Measurements from ENCODE around the gene GPR78. TPM values are rescaled to one million over a fixed set of nuclear protein-coding genes. Genes with fewer than 3 reads are reported as not detected.

The GPR78 gene
- total and polyA plus RNA-seq, 2 of the 4 experiments (the other 2 are of a cell fraction): under 0.01 to 0.10 TPM

GRCh38 chr4:8614365-8615193 lies 34.4 kb downstream of the GPR78 start:
- in situ Hi-C loops (cut with MboI; ENCODE audit: low sequenced_read_pairs) (loop anchor here (25.0 kb wide), 1 partner anchor 402 kb away; no protein-coding TSS in a partner anchor), intact Hi-C loops (cut with micrococcal nuclease) (no loop called here), dilution Hi-C loops (cut with HindIII; ENCODE audit: low sequenced_read_pairs, unreplicated experiment) (no loop called here)
- peaks cover 54% of the 10 kb centered on the region; the same call in 1 of the 2 replicates for H3K36me3 ChIP-seq (ENCODE audit: control insufficient read depth, insufficient read depth, low read length)
- no peak overlapping the region for H2BK15ac ChIP-seq (ENCODE audit: low read depth, low read length)
- no peak overlapping the region for H2AK9ac ChIP-seq (replicated peaks; ENCODE audit: low read depth, low read length, poor library complexity)
- H2BK5ac ChIP-seq (ENCODE audit: low read depth, low read length, poor library complexity, severe bottlenecking): no peak overlapping the region
- H2BK20ac ChIP-seq (ENCODE audit: low read depth, low read length): no peak overlapping the region
- CTCF ChIA-PET: no interaction called here
- no TSS peak for BruUV-seq (replicated peaks)
- H3K4me3 ChIP-seq (ENCODE audit: insufficient read depth, low read depth, low read length): no peak overlapping the region
- no peaks in the 10 kb centered on the region for H3K9me3 ChIP-seq (ENCODE audit: control insufficient read depth, insufficient read depth, low read length)
- H4K5ac ChIP-seq (ENCODE audit: low read depth, low read length): no peak overlapping the region
- H3K9me1 ChIP-seq (ENCODE audit: insufficient read depth, low read length): no peaks in the 10 kb centered on the region
- H3K14ac ChIP-seq (replicated peaks; ENCODE audit: low read depth, low read length): no peak overlapping the region
- POLR2A ChIA-PET (ENCODE audit: unreplicated experiment): no interaction called here
- H3K4me2 ChIP-seq (ENCODE audit: low read depth, low read length): no peak overlapping the region
- H3K9ac ChIP-seq (ENCODE audit: low read depth, low read length): no peak overlapping the region
- H3K4ac ChIP-seq (ENCODE audit: low read depth, low read length): no peak overlapping the region
- no peak overlapping the region for H4K91ac ChIP-seq (ENCODE audit: insufficient read depth, low read depth, low read length)
- TF ChIP-seq FOS (IDR thresholded peaks at IDR 0.05; ENCODE audit: low read depth, low read length): no peak
- no peak for TF ChIP-seq MXI1 (IDR thresholded peaks at IDR 0.05; ENCODE audit: borderline replicate concordance, low read depth, low read length)
- TF ChIP-seq RFX5 (IDR thresholded peaks at IDR 0.05; ENCODE audit: low read depth, low read length): no peak
- TF ChIP-seq SMC3 (IDR thresholded peaks at IDR 0.05; ENCODE audit: low read depth, low read length): no peak
- no peak for TF ChIP-seq CTCF (conservative IDR thresholded peaks at IDR 0.05; ENCODE audit: low read depth, low read length)
- no peak for TF ChIP-seq CHD1 (IDR thresholded peaks at IDR 0.05; ENCODE audit: low read depth, low read length)
- TF ChIP-seq CEBPB (IDR thresholded peaks at IDR 0.05; ENCODE audit: low read depth, low read length): no peak
- TF ChIP-seq MAFK (IDR thresholded peaks at IDR 0.05; ENCODE audit: low read depth, low read length): no peak
- no peak for TF ChIP-seq RAD21 (IDR thresholded peaks at IDR 0.05; ENCODE audit: low read length)
- no peak for TF ChIP-seq RCOR1 (IDR thresholded peaks at IDR 0.05; ENCODE audit: insufficient replicate concordance, low read length)
- TF ChIP-seq, protein P1, sequence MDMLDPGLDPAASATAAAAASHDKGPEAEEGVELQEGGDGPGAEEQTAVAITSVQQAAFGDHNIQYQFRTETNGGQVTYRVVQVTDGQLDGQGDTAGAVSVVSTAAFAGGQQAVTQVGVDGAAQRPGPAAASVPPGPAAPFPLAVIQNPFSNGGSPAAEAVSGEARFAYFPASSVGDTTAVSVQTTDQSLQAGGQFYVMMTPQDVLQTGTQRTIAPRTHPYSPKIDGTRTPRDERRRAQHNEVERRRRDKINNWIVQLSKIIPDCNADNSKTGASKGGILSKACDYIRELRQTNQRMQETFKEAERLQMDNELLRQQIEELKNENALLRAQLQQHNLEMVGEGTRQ (IDR thresholded peaks at IDR 0.05; ENCODE audit: low read depth, low read length): no peak
- no peak for TF ChIP-seq POLR2A (IDR thresholded peaks at IDR 0.05; ENCODE audit: low read depth, low read length)
- TF ChIP-seq NFE2L2 (IDR thresholded peaks at IDR 0.05; ENCODE audit: low read depth, low read length): no peak
- TF ChIP-seq ELK1 (IDR thresholded peaks at IDR 0.05; ENCODE audit: borderline replicate concordance, low read depth, low read length): no peak
- H3K18ac ChIP-seq (ENCODE audit: low read depth, low read length): no peak overlapping the region
- H4K20me1 ChIP-seq (ENCODE audit: insufficient read depth, low read length): no peaks in the 10 kb centered on the region
- no peak overlapping the region for H4K8ac ChIP-seq (ENCODE audit: low read depth in 2 of 2, low read length in 2 of 2)
- H3K23ac ChIP-seq (ENCODE audit: low read depth, low read length): no peak overlapping the region
- H2AFZ ChIP-seq (replicated peaks; ENCODE audit: low read length, poor library complexity): no peak overlapping the region
- no peak for ATAC-seq (ENCODE audit: low read depth)
- no peaks in the 10 kb centered on the region for H3K79me1 ChIP-seq (ENCODE audit: low read depth in 1 of 2, low read length in 2 of 2)
- 76% methylated on average over 4 of the region's 22 CpGs; no CpG with 5 or more reads in 1 of the 2 experiments for WGBS, 2 experiments (ENCODE audit: extremely low coverage in 2 of 2, insufficient read length in 1 of 2)
- H2BK120ac ChIP-seq (ENCODE audit: low read depth, low read length): no peak overlapping the region
- no peaks in the 10 kb centered on the region; the same call in 1 of the 2 replicates for H3K27me3 ChIP-seq (ENCODE audit: control insufficient read depth, insufficient read depth, low read length)
- no peak for DNase-seq
- H3K4me1 ChIP-seq (ENCODE audit: control insufficient read depth, insufficient read depth, low read length): no peaks in the 10 kb centered on the region
- no peak overlapping the region for H3K56ac ChIP-seq (ENCODE audit: extremely low read depth, insufficient read depth, low read length)
- H2AK5ac ChIP-seq (ENCODE audit: low read depth, low read length): no peak overlapping the region
- no peak overlapping the region for H3K27ac ChIP-seq (ENCODE audit: insufficient read depth, low read length)

Measured in IMR-90 (cell line).